H1 (cell line): ENCODE measurements around the gene OR52E5. TPM values are rescaled to one million over a fixed set of nuclear protein-coding genes. Genes with fewer than 3 reads are reported as not detected.

Experiments
- CTCF ChIA-PET: fragments of 300-600 bp; sonication (Branson Sonifier 250); formaldehyde crosslinking; loops from one replicate; lab custom pipeline; 2021; ENCODE audit not compliant: partially characterized antibody; lab: Charles Lee
- POLR2A ChIA-PET: fragments of 300-600 bp; sonication (Branson Sonifier 250); formaldehyde crosslinking; loops from one replicate; lab custom pipeline; 2021; ENCODE audit warnings: inconsistent platforms; ENCODE audit not compliant: partially characterized antibody; lab: Charles Lee
- DNase-seq, 2 experiments: peaks; one replicate each; pipeline versions ENCODE4 v3.0.0 to v3.0.0-alpha.2; 2010 to 2022; ENCODE audit warnings: low spot score in 2 of 2, low read depth in 1 of 2, mixed read lengths in 1 of 2
- FAIRE-seq: peaks from 2 replicates; lab custom pipeline; 2011; peaks lifted over from hg19 to GRCh38; lab: Jason Lieb, UNC
- H2AFZ ChIP-seq: 2 replicates; pipeline ENCODE4 v1.8.1; 2012; ENCODE audit warnings: low read length, inconsistent platforms
- H2AK5ac ChIP-seq: 2 replicates; pipeline ENCODE4 v1.6.1; 2013; ENCODE audit warnings: low read depth, low read length
- H2BK120ac ChIP-seq: replicated peaks from 2 replicates; pipeline ENCODE3; 2013; ENCODE audit warnings: low read depth, low read length, inconsistent platforms
- H2BK12ac ChIP-seq: 2 replicates; pipeline ENCODE4 v1.6.1; 2013; ENCODE audit warnings: low read depth, low read length
- H2BK15ac ChIP-seq: 2 replicates; pipeline ENCODE4 v1.6.1; 2013; ENCODE audit warnings: low read length
- H2BK20ac ChIP-seq: 2 replicates; pipeline ENCODE4 v1.6.1; 2013; ENCODE audit warnings: low read length
- H2BK5ac ChIP-seq: 2 replicates; pipeline ENCODE4 v1.6.1; 2013; ENCODE audit warnings: low read depth, low read length
- H3K14ac ChIP-seq: 2 replicates; pipeline ENCODE4 v1.6.1; 2013; ENCODE audit warnings: inconsistent platforms; ENCODE audit not compliant: insufficient read length
- H3K18ac ChIP-seq: 2 replicates; pipeline ENCODE4 v1.6.1; 2013; ENCODE audit warnings: low read length; ENCODE audit errors: extremely low read depth
- H3K23ac ChIP-seq: 2 replicates; pipeline ENCODE4 v1.6.1; 2013; ENCODE audit warnings: inconsistent platforms; ENCODE audit not compliant: insufficient read length
- H3K23me2 ChIP-seq: 2 replicates; pipeline ENCODE4 v1.6.1; 2013; ENCODE audit warnings: low read depth, low read length
- H3K27ac ChIP-seq: 2 replicates; pipeline ENCODE4 v1.6.1; 2011; ENCODE audit warnings: low read depth, low read length, inconsistent platforms
- H3K27me3 ChIP-seq, 4 experiments: replicated peaks in 1 of 4; 1 replicate in 1 of 4; 2 replicates in 3 of 4; pipeline versions ENCODE4 v1.6.1 to v1.8.1; 2011 to 2013; ENCODE audit warnings: low read length in 3 of 4, mild to moderate bottlenecking in 3 of 4, inconsistent platforms in 2 of 4, mixed read lengths in 2 of 4, moderate library complexity in 1 of 4; ENCODE audit not compliant: control insufficient read depth in 3 of 4, insufficient read depth in 3 of 4; ENCODE audit errors: extremely low read depth in 1 of 4
- H3K36me3 ChIP-seq, 4 experiments: 2 replicates each; pipeline versions ENCODE4 v1.6.1 to v1.8.1; 2011 to 2013; ENCODE audit warnings: mild to moderate bottlenecking in 4 of 4, low read length in 3 of 4, moderate library complexity in 2 of 4, control low read depth in 1 of 4, inconsistent platforms in 1 of 4; ENCODE audit not compliant: insufficient read depth in 4 of 4, control insufficient read depth in 2 of 4
- H3K4ac ChIP-seq: replicated peaks from 2 replicates; pipeline ENCODE3; 2013; ENCODE audit warnings: low read length, low read depth, mixed read lengths, inconsistent platforms; ENCODE audit not compliant: insufficient read length
- H3K4me1 ChIP-seq, 4 experiments: replicated peaks in 1 of 4; 1 replicate in 1 of 4; 2 replicates in 3 of 4; pipeline versions ENCODE4 v1.6.1 to v1.8.1; 2011 to 2013; ENCODE audit warnings: low read length in 3 of 4, inconsistent platforms in 2 of 4, mixed read lengths in 1 of 4; ENCODE audit not compliant: insufficient read depth in 4 of 4, control insufficient read depth in 3 of 4
- H3K4me2 ChIP-seq, 2 experiments: 2 replicates each; pipeline versions ENCODE4 v1.6.1 to v1.8.1; 2011 to 2013; ENCODE audit warnings: low read depth in 2 of 2, low read length in 2 of 2, control low read depth in 1 of 2, inconsistent platforms in 1 of 2, mild to moderate bottlenecking in 1 of 2; ENCODE audit not compliant: insufficient read depth in 1 of 2
- H3K4me3 ChIP-seq, 4 experiments: fragments of 200-600, 300-600 bp in 1 of 4; sonication (generic), shearing (Covaris generic), sonication (Bioruptor Twin) in 1 of 4; 2 replicates each; pipeline versions ENCODE4 v1.5.1 to v1.8.1; 2011 to 2016; ENCODE audit warnings: low read length in 4 of 4, low read depth in 3 of 4, control low read depth in 2 of 4, inconsistent platforms in 2 of 4, mild to moderate bottlenecking in 2 of 4, mixed read lengths in 1 of 4, moderate library complexity in 1 of 4; ENCODE audit not compliant: insufficient read depth in 2 of 4; ENCODE audit errors: extremely low read depth in 1 of 4
- H3K56ac ChIP-seq: replicated peaks from 2 replicates; pipeline ENCODE3; 2013; ENCODE audit warnings: low read depth, mild to moderate bottlenecking, mixed read lengths, low read length, inconsistent platforms; ENCODE audit not compliant: insufficient read length
- H3K79me1 ChIP-seq: 2 replicates; pipeline ENCODE4 v1.6.1; 2013; ENCODE audit warnings: low read depth, low read length, control low read depth
- H3K79me2 ChIP-seq, 2 experiments: 2 replicates each; pipeline versions ENCODE4 v1.6.1 to v1.8.1; 2012 to 2013; ENCODE audit warnings: low read length in 2 of 2, mild to moderate bottlenecking in 2 of 2, inconsistent platforms in 1 of 2; ENCODE audit not compliant: insufficient read depth in 2 of 2, control insufficient read depth in 1 of 2
- H3K9ac ChIP-seq, 4 experiments: replicated peaks in 1 of 4; 1 replicate in 1 of 4; 2 replicates in 3 of 4; pipeline versions ENCODE4 v1.6.1 to v1.8.1; 2011 to 2013; ENCODE audit warnings: low read depth in 3 of 4, low read length in 3 of 4, control low read depth in 2 of 4, mild to moderate bottlenecking in 2 of 4, moderate library complexity in 2 of 4, inconsistent platforms in 1 of 4; ENCODE audit errors: extremely low read depth in 1 of 4
- H3K9me3 ChIP-seq, 2 experiments: 2 replicates each; pipeline versions ENCODE4 v1.6.1 to v1.8.1; 2012 to 2013; ENCODE audit warnings: mild to moderate bottlenecking in 2 of 2, moderate library complexity in 2 of 2, control low read depth in 1 of 2, inconsistent platforms in 1 of 2, low read depth in 1 of 2, low read length in 1 of 2, mixed read lengths in 1 of 2; ENCODE audit not compliant: insufficient read depth in 2 of 2
- H4K20me1 ChIP-seq, 2 experiments: replicated peaks in 1 of 2; 2 replicates each; pipeline versions ENCODE3 to v1.8.1; 2011 to 2013; ENCODE audit warnings: inconsistent platforms in 2 of 2, low read length in 2 of 2, mild to moderate bottlenecking in 1 of 2; ENCODE audit not compliant: insufficient read depth in 2 of 2, control insufficient read depth in 1 of 2
- H4K5ac ChIP-seq: 2 replicates; pipeline ENCODE4 v1.6.1; 2013; ENCODE audit warnings: low read length, low read depth, mixed read lengths, inconsistent platforms; ENCODE audit not compliant: insufficient read length
- H4K8ac ChIP-seq: 2 replicates; pipeline ENCODE4 v1.8.0; 2013; ENCODE audit warnings: mild to moderate bottlenecking, moderate library complexity, low read length, inconsistent platforms; ENCODE audit not compliant: insufficient read depth; ENCODE audit errors: extremely low read depth
- H4K91ac ChIP-seq: replicated peaks from 2 replicates; pipeline ENCODE3; 2013; ENCODE audit warnings: low read length, mixed read lengths, inconsistent platforms; ENCODE audit not compliant: insufficient read length
- BCL11A ChIP-seq, 2 experiments: IDR thresholded peaks; one replicate each; pipeline ENCODE4 v1.6.1; 2011; ENCODE audit warnings: low read depth in 2 of 2, low read length in 2 of 2, mild to moderate bottlenecking in 2 of 2
- EZH2 ChIP-seq: fragments of 200-600 bp; sonication (generic); IDR thresholded peaks from 2 replicates; pipeline ENCODE4 v1.7.1; 2012; ENCODE audit warnings: low read depth, mild to moderate bottlenecking, moderate library complexity, low read length, inconsistent platforms; ENCODE audit not compliant: severe bottlenecking
- FOSL1 ChIP-seq: IDR thresholded peaks from 2 replicates; pipeline ENCODE4 v1.6.1; 2011; ENCODE audit warnings: mild to moderate bottlenecking, low read depth, low read length, moderate library complexity; ENCODE audit not compliant: insufficient read depth
- GABPA ChIP-seq: IDR thresholded peaks from 2 replicates; pipeline ENCODE4 v1.6.1; 2011; ENCODE audit warnings: mild to moderate bottlenecking, low read length, moderate library complexity, borderline replicate concordance; ENCODE audit not compliant: insufficient read depth
- HDAC2 ChIP-seq, 2 experiments: fragments of 300-600 bp in 1 of 2; sonication (generic) in 1 of 2; IDR thresholded peaks; 2 replicates each; pipeline ENCODE4 v1.6.1; 2011 to 2012; ENCODE audit warnings: low read depth in 2 of 2, low read length in 2 of 2, mild to moderate bottlenecking in 2 of 2, moderate library complexity in 2 of 2, borderline replicate concordance in 1 of 2, inconsistent platforms in 1 of 2
- POLR2A ChIP-seq, 2 experiments: IDR thresholded peaks; 1 replicate in 1 of 2; 2 replicates in 1 of 2; pipeline ENCODE4 v1.6.1; 2011; ENCODE audit warnings: low read depth in 2 of 2, low read length in 2 of 2, mild to moderate bottlenecking in 2 of 2; ENCODE audit errors: control extremely low read depth in 1 of 2
- WGBS, 2 experiments: shearing (Covaris generic) in 1 of 2; methylation state at CpG; one replicate each; pipeline versions ENCODE4 v1.1.6 to v1.1.7; 2013 to 2015; ENCODE audit warnings: low lambda C conversion rate in 2 of 2, mixed read lengths in 2 of 2, inconsistent platforms in 1 of 2, low coverage in 1 of 2, missing lambda C conversion rate in 1 of 2; ENCODE audit not compliant: insufficient replicate concordance in 2 of 2, insufficient coverage in 1 of 2, insufficient read length in 1 of 2; ENCODE audit errors: extremely low coverage in 1 of 2, missing lambda C conversion rate in 1 of 2; 5-methylcytosine and 5-hydroxymethylcytosine counted together
- long read RNA-seq, 2 experiments: library from RNA in 1 of 2; library from capped mRNA in 1 of 2; stranded (forward); transcript quantifications; one replicate each; pipeline ENCODE4 v2.0.0, GENCODE V29; 2021; ENCODE audit warnings: inconsistent platforms in 1 of 2
- polyA minus RNA-seq, 3 experiments: library from RNA; depleted of rRNA, polyadenylated mRNA; stranded (reverse); fragments of >200 nt; gene quantifications; 1 replicate in 2 of 3; 2 replicates in 1 of 3; pipeline ENCODE4 v1.2.3, GENCODE V29; 2011
- polyA plus RNA-seq, 7 experiments: library from polyadenylated mRNA; depleted of rRNA in 3 of 7; stranded (reverse) in 5 of 7; unstranded in 2 of 7; fragments of >200 nt in 5 of 7; fragments of 200-250 nt in 2 of 7; gene quantifications; 1 replicate in 5 of 7; 2 replicates in 1 of 7; 4 replicates in 1 of 7; pipeline versions ENCODE4 v1.2.1 to v1.2.3, GENCODE V29; 2011 to 2013; ENCODE audit warnings: missing spikeins in 2 of 7, mixed read lengths in 2 of 7
- total RNA-seq: library from RNA; stranded (reverse); fragmentation: NEBNext Ultra II Directional; extraction: Animal tissue kit (Norgen Biotek cat#: 25700); gene quantifications from 2 replicates; pipeline ENCODE4 v1.2.1, GENCODE V29; 2021
- TF ChIP-seq, protein P1 (sequence below), 3 experiments: IDR thresholded peaks; 1 replicate in 2 of 3; 2 replicates in 1 of 3; pipeline versions ENCODE4 v1.5.1 to v1.6.1; 2011; ENCODE audit warnings: low read length in 3 of 3, mild to moderate bottlenecking in 3 of 3, inconsistent platforms in 2 of 3, low read depth in 1 of 3, moderate library complexity in 1 of 3; ENCODE audit not compliant: insufficient read depth in 1 of 3; ENCODE audit errors: control extremely low read depth in 1 of 3
- TF ChIP-seq, protein P2 (sequence below): IDR thresholded peaks from 2 replicates; pipeline ENCODE4 v1.6.1; 2011; ENCODE audit warnings: low read length, improper control_type of control experiment

The OR52E5 gene
- total RNA-seq, result not detected in 2 replicates
- not detected in 2 replicates for polyA plus RNA-seq (2011; rRNA removed)
- polyA plus RNA-seq (2011; cell fraction: cytosol; rRNA removed), result not detected
- not detected for polyA plus RNA-seq (2011; cell fraction: nucleus; rRNA removed)
- polyA plus RNA-seq (2012, experiment 1 of 2), result not detected in 4 replicates
- not detected for polyA plus RNA-seq (2012, experiment 2 of 2)
- polyA plus RNA-seq (2013, experiment 1 of 2), result not detected
- polyA plus RNA-seq (2013, experiment 2 of 2), result not detected
- not detected in 2 replicates for polyA minus RNA-seq (2011; rRNA and poly(A)+ RNA removed)
- polyA minus RNA-seq (2011; cell fraction: cytosol; rRNA and poly(A)+ RNA removed), result not detected
- not detected for polyA minus RNA-seq (2011; cell fraction: nucleus; rRNA and poly(A)+ RNA removed)
- long read RNA-seq, experiment 1, result 0 reads
- long read RNA-seq, experiment 2, result 0 reads

DNA sequence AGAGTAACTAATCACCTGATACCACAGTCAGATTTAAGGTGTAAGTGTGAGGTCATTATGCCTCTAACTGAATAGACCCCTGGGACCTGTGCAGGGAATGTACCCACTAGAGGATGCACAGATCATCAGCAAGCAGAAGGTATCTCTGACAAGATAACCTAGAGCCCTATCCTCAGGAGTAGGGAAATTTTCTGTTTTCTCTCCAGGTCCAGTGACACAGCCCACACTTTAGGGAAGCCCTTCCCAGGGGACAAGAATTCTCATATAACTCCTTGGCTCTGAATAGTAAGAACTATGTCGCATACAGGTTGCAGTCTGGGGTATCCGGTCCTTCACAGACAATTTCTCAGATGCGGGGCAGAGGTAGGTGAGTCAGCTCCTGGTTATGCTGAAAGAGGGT, at the start of gene OR52E5:
Gene OR52E5 (plus strand): TSS at position 301 of the 400 bp plus-strand sequence. CDS start 7,569 bp downstream, outside the sequence.
- H3K56ac ChIP-seq, result no peak within 1 kb of the TSS
- H3K36me3 ChIP-seq, result no peaks in the 10 kb centered on the region
- H3K4me2 ChIP-seq, result no peak within 1 kb of the TSS
- H3K27ac ChIP-seq, result no peak within 1 kb of the TSS
- DNase-seq (no peak), FAIRE-seq (no peak)
- H4K91ac ChIP-seq, result no peak within 1 kb of the TSS
- no peak within 1 kb of the TSS for H3K18ac ChIP-seq
- 89% methylated on average over 3 of the region's 3 CpGs; no CpG with 5 or more reads in 1 of the 2 experiments for WGBS, 2 experiments
- no peaks in the 10 kb centered on the region for H3K79me2 ChIP-seq
- H4K8ac ChIP-seq, result no peak within 1 kb of the TSS
- no peaks in the 10 kb centered on the region for H3K79me1 ChIP-seq
- no peak within 1 kb of the TSS for H3K4ac ChIP-seq
- no peak within 1 kb of the TSS for H2BK15ac ChIP-seq
- H4K20me1 ChIP-seq, result no peaks in the 10 kb centered on the region
- no peak within 1 kb of the TSS for H3K4me3 ChIP-seq
- no peaks in the 10 kb centered on the region for H3K9me3 ChIP-seq
- H2AK5ac ChIP-seq, result no peak within 1 kb of the TSS
- H3K27me3 ChIP-seq, result no peaks in the 10 kb centered on the region
- H2BK5ac ChIP-seq, result no peak within 1 kb of the TSS
- H3K23ac ChIP-seq, result no peak within 1 kb of the TSS
- no peak within 1 kb of the TSS for H2BK20ac ChIP-seq
- H3K23me2 ChIP-seq, result no peaks in the 10 kb centered on the region
- ChIA-PET CTCF (interaction anchor here (0.7 kb wide), 2 partner anchors 10 to 15 kb away, joined by 3 read pairs; no protein-coding TSS in a partner anchor), POLR2A (no interaction called here)
- no peak within 1 kb of the TSS for H2BK12ac ChIP-seq
- no peak within 1 kb of the TSS for H2BK120ac ChIP-seq
- no peak within 1 kb of the TSS for H3K9ac ChIP-seq
- no peak within 1 kb of the TSS for H3K14ac ChIP-seq
- no peak within 1 kb of the TSS for H2AFZ ChIP-seq
- H3K4me1 ChIP-seq, result no peaks in the 10 kb centered on the region
- H4K5ac ChIP-seq, result no peak within 1 kb of the TSS
- TF ChIP-seq, protein P1, sequence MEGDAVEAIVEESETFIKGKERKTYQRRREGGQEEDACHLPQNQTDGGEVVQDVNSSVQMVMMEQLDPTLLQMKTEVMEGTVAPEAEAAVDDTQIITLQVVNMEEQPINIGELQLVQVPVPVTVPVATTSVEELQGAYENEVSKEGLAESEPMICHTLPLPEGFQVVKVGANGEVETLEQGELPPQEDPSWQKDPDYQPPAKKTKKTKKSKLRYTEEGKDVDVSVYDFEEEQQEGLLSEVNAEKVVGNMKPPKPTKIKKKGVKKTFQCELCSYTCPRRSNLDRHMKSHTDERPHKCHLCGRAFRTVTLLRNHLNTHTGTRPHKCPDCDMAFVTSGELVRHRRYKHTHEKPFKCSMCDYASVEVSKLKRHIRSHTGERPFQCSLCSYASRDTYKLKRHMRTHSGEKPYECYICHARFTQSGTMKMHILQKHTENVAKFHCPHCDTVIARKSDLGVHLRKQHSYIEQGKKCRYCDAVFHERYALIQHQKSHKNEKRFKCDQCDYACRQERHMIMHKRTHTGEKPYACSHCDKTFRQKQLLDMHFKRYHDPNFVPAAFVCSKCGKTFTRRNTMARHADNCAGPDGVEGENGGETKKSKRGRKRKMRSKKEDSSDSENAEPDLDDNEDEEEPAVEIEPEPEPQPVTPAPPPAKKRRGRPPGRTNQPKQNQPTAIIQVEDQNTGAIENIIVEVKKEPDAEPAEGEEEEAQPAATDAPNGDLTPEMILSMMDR (IDR thresholded peaks at IDR 0.05; ENCODE audit: control extremely low read depth in 1 of 3, insufficient read depth in 1 of 3, low read depth in 1 of 3, low read length in 3 of 3), result no peak
- TF ChIP-seq GABPA (no peak), EZH2 (no peak), POLR2A (IDR thresholded peaks at IDR 0.05; ENCODE audit: control extremely low read depth in 1 of 2, low read depth in 2 of 2, low read length in 2 of 2) (no peak), BCL11A (IDR thresholded peaks at IDR 0.05; ENCODE audit: low read depth in 2 of 2, low read length in 2 of 2) (no peak), HDAC2 (IDR thresholded peaks at IDR 0.05; ENCODE audit: borderline replicate concordance in 1 of 2, low read depth in 2 of 2, low read length in 2 of 2) (no peak), FOSL1 (no peak)
- TF ChIP-seq, protein P2, sequence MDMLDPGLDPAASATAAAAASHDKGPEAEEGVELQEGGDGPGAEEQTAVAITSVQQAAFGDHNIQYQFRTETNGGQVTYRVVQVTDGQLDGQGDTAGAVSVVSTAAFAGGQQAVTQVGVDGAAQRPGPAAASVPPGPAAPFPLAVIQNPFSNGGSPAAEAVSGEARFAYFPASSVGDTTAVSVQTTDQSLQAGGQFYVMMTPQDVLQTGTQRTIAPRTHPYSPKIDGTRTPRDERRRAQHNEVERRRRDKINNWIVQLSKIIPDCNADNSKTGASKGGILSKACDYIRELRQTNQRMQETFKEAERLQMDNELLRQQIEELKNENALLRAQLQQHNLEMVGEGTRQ, result no peak
